Activated CD8-positive, alpha-beta memory T cell treated with anti-CD3 and anti-CD28 coated beads, Interleukin-2, amount 50 U/mL, for 4 hours (primary cell): Measurements from ENCODE around the gene TCF4.

Source experiments
- DNase-seq: peaks from one replicate; pipeline ENCODE4 v3.0.0-alpha.2; 2020

The TCF4 gene

GRCh38 chr18:55314615-55315237 is 273.3 kb downstream of the TCF4 start:
- DNase-seq, result no peak

DNA sequence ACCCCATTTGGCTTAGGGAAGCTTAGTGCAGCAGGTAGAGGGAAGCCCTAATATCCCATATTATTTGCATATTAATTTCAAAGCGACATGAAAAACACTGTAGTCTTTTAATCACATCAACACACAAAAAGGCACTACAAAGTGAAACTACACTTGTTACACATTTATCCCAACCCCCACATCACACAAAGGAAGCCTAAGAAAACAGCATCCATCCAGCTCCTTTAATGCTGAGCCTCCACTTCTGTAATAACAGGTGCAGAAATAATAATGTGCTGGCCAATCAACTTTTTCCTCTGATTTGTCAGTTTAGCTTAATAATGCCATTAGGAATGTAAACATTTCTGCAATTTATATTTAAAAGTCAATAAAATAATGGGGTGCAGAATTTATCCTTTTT is 274.0 kb downstream of the TCF4 start:
- no peak for DNase-seq

- DNase-seq, result no peak
These were observed 277.1 kb downstream of the TCF4 start for GRCh38 chr18:55310863-55311262.

DNA sequence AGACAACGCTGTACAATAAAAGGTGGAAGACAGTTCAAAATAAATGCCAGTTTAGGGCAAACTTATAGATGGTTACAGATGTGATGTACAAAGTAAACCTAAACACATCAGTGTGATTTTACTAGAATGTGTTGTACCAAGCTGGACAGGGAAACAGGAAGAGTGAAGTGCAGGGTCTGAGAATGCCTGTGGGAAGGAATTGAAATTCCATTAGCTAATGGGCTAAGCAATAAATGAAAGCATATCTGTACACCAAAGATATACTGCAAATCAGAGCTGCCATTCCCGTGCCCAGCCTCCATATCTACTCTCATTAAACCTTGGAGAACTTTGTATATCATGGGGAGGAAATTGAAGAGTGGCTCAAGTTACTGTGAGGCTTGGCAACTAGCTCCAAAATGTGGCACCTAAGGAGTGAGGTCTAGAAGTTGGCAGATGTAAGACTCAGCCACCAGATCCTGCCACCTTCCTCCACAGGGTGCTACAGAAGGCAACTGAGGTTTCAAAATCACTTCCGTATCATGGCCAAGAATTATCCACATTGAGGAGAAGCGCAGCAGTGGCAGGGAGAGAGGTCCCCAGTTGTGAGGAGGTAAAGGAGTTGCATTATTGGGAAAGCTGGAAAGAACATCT is 277.8 kb downstream of the TCF4 start:
- DNase-seq, result no peak

- DNase-seq, result no peak
These were observed 278.7 kb downstream of the TCF4 start for GRCh38 chr18:55309249-55309648.

GRCh38 chr18:55307505-55307904 is 280.5 kb downstream of the TCF4 start:
- DNase-seq, result no peak

DNA sequence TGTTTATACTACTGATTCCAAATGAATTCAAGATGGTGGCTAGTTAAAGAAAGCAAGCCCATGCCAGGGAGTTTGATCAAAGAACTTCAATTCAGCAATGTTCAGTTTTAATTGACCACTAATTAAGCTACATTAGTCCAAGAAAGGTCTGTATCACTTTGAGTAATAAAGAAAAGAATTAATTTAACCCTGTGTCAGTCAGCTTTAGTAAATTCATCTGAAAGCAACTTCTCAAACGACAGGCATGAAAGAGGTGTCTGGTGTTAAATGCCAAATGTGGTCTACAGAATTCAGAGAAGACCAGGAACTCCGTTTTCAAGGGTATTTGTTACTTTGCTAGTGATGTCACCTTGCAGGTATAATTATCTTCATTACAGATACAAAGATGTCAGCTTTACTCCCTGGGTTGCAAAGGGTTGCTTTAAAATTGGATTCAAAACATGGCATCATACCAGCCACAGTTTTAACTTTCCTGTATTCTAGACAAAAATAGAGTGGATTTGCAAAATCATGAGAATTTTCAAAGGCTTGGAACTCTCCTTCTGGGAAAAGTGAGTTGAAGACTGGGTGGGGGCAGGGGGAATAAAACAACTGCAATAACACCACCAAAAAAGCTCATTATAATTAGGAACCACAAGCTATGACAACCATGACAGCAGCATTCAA is 281.5 kb downstream of the TCF4 start:
- DNase-seq, result no peak

DNA sequence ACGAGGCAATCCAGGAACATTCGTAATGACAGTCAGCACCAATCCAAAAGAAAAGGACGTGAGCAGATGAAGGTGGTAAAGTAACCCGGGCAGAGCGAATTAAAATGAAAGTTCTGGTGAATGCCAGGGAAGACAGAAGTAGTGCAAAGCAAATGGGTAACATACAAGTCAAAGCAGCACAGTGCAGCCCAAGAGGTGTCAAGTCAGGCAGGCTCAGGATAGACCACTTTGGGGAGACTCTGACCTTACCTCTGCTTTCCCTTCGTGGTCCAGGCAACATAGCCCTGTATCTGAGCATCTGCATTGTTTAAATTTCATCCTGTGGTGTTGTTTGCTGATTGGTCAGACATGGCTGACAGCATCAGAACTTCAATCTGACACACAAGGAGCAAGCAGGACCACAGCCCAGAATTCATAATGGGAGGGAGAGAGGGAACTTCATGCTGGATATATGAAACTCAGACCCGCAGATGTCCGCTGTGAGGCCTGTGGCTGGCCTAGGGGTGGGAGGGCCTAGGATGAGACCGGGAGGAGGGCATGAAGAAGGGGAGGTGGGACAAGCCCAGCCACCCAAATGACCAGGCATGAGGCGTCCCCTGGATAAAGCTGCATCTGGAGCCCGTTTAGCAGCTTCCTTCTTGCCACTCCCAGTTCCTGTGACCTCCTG is 285.7 kb downstream of the TCF4 start:
- no peak for DNase-seq

DNA sequence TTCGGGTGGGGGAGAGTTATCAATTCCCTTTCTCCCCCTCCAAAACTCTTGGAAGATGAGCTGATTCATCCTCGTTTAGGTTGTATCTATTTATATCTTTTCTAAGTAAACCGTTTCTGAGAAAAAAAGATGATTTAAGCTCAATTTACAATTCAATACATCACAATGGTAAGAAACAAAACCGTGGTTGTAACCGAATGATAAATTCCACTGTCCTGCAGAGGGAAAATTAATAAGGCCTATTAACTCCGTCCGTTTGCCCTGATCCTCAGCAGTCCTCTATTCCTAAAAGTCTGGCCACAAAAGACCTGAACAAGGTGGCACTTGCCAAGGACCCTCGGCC is 286.2 kb downstream of the TCF4 start:
- DNase-seq, result no peak

GRCh38 chr18:55300936-55301531 is 287.0 kb downstream of the TCF4 start:
- DNase-seq, result no peak

DNA sequence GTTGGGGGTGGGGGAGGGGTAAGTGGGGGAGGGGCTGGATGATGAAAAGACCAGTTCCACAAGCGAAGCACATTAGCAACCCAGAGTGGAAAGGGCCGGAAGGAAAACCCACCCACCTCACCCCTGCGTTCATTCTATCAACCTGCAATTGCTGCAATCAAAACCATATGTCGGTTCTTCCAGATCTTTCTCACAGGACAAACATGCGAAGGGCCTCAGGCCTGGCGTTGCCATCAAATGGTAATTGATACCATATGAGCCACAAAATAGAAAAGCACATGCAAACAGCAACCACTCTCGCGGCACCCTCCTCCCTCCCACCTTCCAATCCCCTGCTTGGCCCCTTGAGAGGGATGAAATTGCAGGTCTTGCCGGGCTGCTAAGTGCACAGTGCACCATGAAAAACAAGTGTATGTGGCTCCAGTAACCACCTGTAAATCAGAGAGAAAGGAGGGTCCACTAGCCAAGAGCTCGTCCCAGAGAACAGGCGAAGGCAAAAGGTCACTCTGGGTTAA is 287.5 kb downstream of the TCF4 start:
- no peak for DNase-seq

- no peak for DNase-seq
These were observed 291.2 kb downstream of the TCF4 start for GRCh38 chr18:55296778-55297177.

GRCh38 chr18:55296115-55296514 is 291.9 kb downstream of the TCF4 start:
- DNase-seq, result no peak

GRCh38 chr18:55290898-55291297 is 297.1 kb downstream of the TCF4 start:
- no peak for DNase-seq

DNA sequence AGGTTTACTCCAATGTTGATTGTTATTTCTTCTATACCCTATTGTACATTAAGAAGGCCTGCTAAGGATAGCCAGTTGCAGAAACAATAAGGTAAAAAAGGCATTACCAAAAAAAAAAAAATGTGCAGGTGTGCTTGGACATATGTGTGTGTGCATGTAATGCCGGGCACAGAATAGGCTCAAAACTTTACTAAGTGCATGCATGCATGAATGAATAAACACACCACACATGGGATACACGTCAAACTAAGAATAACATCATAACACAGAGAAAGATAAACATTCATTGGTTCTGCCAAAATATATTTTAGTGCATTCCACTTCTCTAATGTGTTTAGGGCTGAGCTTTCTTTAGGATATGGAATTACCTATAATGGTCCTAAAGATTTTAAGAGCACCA is 298.2 kb downstream of the TCF4 start:
- no peak for DNase-seq

DNA sequence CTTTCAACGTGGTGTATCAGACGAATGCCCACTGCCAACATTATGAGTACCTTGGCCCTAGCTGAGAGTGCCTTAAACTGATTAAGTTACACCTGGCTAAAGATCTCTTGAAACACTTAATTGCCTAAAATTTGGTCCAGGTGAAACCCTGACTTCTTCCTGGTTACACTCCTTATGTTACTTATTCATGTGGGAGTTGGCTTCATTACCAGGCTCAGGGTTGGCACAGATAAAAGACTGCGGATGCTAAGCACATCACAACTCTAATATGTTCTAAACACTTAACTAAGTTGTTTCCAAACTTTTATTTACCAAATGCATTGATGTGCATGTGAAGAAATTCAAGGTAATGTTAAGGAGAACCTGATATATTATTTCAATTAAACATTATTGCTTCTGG is 298.9 kb downstream of the TCF4 start:
- no peak for DNase-seq

DNA sequence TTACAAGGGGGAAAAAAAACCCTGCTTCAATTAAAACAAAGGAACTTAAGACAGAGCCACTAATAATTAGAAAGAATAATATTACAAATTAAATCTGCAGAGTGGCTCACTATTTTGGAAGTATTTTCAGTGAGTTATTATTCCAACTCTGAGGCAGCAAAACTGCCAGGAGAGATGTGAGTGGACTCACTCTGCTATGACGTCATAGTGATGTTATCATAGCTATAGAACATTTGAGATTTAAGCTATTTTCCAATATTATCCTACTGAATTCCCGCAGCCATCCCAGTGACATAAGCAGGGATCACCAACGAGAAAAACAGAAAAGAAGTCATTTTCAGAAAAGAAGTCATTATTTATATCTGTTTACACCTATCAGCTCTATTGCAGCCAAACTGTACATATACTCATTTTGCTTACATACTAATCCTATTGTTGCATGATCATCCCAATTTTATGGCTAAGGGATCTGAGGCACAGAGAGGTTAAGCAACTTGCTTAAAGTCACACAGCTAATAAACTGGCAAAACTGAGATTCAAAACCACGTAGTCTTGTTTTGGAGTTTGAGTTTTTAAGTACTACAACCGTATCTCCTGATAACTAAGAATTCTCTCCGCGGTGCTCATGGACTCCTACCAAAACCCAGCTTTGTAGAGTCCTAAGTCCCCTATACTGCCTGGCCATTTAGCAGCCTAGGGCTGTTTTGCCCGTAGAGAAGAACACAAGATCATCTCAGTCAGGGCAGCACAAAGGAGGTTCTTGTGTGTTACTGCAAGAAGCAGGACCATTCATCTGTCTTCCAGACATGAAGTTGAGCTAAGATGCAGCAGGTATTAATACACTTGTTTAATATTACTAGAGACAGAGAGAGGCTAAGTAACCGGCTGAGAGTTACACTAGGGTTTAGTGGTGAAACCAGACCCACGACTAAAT is 299.8 kb downstream of the TCF4 start:
- DNase-seq, result no peak

DNA sequence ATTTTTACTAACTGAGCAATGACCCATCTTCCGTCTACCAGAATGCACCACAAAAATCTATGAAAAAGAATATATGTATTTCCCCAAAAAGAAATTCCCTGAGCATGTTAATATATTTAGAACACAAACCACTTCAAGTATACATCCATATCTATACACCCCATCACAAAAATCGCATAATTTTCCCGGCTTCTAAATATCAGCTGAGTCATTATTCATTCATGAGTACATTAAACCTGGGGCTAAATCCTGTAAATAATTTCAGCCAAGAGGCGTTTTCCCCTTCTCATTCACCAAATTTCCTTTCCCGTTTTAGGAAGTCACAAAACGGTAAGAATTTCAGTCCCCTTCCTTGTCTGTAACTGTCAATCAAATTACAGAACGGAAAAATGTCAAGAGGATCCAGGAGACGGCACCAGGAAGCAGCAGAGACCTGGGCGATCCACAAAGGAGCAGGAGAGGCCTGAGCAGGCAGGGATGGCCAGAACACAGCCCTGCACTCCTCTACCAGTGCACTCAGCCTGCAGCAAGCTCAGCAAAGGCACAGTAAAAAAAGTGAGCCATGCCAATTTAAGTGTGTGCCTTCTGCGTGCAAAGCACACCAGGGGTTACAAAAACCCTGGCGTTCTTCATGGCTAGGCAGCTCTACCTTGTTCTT is 300.7 kb downstream of the TCF4 start:
- DNase-seq, result no peak

DNA sequence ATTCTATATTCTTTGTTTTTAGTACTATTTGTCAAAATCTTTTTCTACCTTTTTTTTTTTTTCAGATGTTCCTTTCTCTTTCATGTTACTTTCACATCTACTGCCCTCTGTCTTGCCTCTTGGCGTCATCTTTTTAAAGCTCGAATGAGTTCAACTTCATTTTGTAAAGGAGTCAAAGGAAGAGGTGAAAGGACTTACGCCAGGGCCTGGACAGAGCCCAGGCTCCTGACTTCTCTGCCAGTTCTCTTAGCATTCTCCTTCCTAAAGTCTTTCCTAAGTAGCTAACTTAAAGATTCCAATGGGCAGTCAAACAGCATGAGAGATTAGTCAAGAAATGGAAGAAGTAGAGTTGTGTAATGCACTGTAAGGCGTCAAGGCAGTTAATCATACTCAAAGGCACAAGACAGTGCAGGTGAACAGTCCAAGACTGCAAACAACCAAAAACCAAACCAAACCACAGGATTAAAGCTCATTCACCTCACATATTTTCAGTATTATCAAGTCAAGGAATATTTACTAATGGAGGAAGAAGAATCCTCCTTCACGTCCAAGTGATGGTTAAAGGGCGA is 301.7 kb downstream of the TCF4 start:
- no peak for DNase-seq

- no peak for DNase-seq
These were observed 303.4 kb downstream of the TCF4 start for GRCh38 chr18:55284614-55285013.

DNA sequence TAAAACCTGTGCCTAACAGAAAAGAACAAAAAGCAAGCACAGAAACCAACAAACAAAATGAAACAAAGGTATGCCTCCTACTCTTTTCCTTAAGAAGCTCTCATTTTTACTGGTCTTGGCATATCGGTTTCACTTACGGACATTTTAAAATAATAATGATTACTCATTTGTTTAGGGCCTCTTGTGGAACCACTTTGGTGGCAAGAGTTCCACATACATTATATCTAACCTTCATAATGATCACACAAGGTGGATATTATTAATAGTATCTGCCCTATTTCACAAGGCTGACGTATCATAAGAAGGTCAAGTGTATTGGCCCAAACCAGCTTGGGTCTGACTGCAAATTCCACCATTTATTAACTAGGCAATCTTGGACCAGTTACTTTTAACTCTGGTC is 304.7 kb downstream of the TCF4 start:
- DNase-seq, result no peak
